Panc1 (cell line): ENCODE measurements around the gene PPP1R16B. TPM values are rescaled to one million over a fixed set of nuclear protein-coding genes. Genes with fewer than 3 reads are reported as not detected.
"Not testable (repeated sequence)": the region's sequence is repeated elsewhere in the genome, so short reads cannot be mapped to it uniquely, and the experiment has no call there.

Experiments used
- ATAC-seq: fragments of 200-7000 bp; cut with Tn5 transposase; 2 replicates; pipeline ENCODE4 v1.9.1; 2020; ENCODE audit warnings: mild to moderate bottlenecking, moderate library complexity
- BruUV-seq: library from RNA; stranded (reverse); fragments of 400-500 nt; replicated peaks from 2 replicates; lab custom pipeline; 2021; lab: Mats Ljungman, UMichigan
- CTCF ChIA-PET: fragments of 300-600 bp; sonication (Branson Sonifier 250); formaldehyde crosslinking; loops from one replicate; lab custom pipeline; 2022; ENCODE audit warnings: antibody characterized with exemption; lab: Charles Lee
- POLR2A ChIA-PET: fragments of 300-600 bp; sonication (Branson Sonifier 250); formaldehyde crosslinking; loops from one replicate; lab custom pipeline; 2022; ENCODE audit warnings: antibody characterized with exemption; lab: Charles Lee
- DNase-seq: peaks from one replicate; pipeline ENCODE4 v3.0.0-alpha.2; 2010; ENCODE audit warnings: low read depth, low spot score
- H3K27ac ChIP-seq: 2 replicates; pipeline ENCODE4 v1.5.1; 2011; ENCODE audit warnings: mild to moderate bottlenecking, low read length, inconsistent platforms
- H3K27me3 ChIP-seq: fragments of 200-500 bp; sonication (Bioruptor generic); 2 replicates; pipeline ENCODE4 v1.6.0; 2014; ENCODE audit warnings: low read length, inconsistent platforms; ENCODE audit not compliant: control insufficient read depth, insufficient read depth
- H3K36me3 ChIP-seq: fragments of 200-500 bp; sonication (Bioruptor generic); 2 replicates; pipeline ENCODE4 v1.5.1; 2014; ENCODE audit warnings: inconsistent platforms, mild to moderate bottlenecking, low read length, moderate library complexity; ENCODE audit not compliant: control insufficient read depth, insufficient read depth
- H3K4me1 ChIP-seq: 2 replicates; pipeline ENCODE4 v1.5.1; 2011; ENCODE audit warnings: inconsistent platforms, mild to moderate bottlenecking, low read length, moderate library complexity; ENCODE audit not compliant: control insufficient read depth, insufficient read depth
- H3K4me3 ChIP-seq, 2 experiments: 2 replicates each; pipeline ENCODE4 v1.5.1; 2011 to 2012; ENCODE audit warnings: low read depth in 2 of 2, low read length in 2 of 2, mild to moderate bottlenecking in 2 of 2, inconsistent platforms in 1 of 2, moderate library complexity in 1 of 2
- H3K9me3 ChIP-seq: fragments of 200-500 bp; sonication (Bioruptor generic); 2 replicates; pipeline ENCODE4 v1.5.1; 2014; ENCODE audit warnings: low read depth, mild to moderate bottlenecking, inconsistent platforms, low read length, moderate library complexity; ENCODE audit not compliant: control insufficient read depth, insufficient read depth
- POLR2AphosphoS5 ChIP-seq: IDR thresholded peaks from 2 replicates; pipeline ENCODE4 v1.6.1; 2012; ENCODE audit warnings: mild to moderate bottlenecking, low read depth, low read length, moderate library complexity
- REST ChIP-seq, 2 experiments: IDR thresholded peaks; 2 replicates each; pipeline ENCODE4 v1.6.1; 2011 to 2012; ENCODE audit warnings: low read depth in 2 of 2, control low read depth in 1 of 2, low read length in 1 of 2, mild to moderate bottlenecking in 1 of 2, moderate library complexity in 1 of 2; ENCODE audit not compliant: insufficient read depth in 1 of 2
- SIN3A ChIP-seq: IDR thresholded peaks from 2 replicates; pipeline ENCODE4 v1.6.1; 2012; ENCODE audit warnings: low read depth, mild to moderate bottlenecking, low read length, moderate library complexity, borderline replicate concordance; ENCODE audit not compliant: insufficient read depth
- TCF7L2 ChIP-seq: IDR thresholded peaks from 2 replicates; pipeline ENCODE4 v1.6.1; 2011; ENCODE audit warnings: mild to moderate bottlenecking, low read depth, low read length, inconsistent platforms
- in situ Hi-C: cut with HindIII; loops from 2 replicates; pipeline ENCODE4 v1.10.0; 2016; ENCODE audit warnings: low sequenced_read_pairs, low pct_unique_long_range_greater_than_20kb
- intact Hi-C: fragments of 100-400 bp; cut with micrococcal nuclease; formaldehyde crosslinking; loops from one replicate; pipeline ENCODE4 v1.10.0; 2022; ENCODE audit not compliant: unreplicated experiment
- total RNA-seq: library from RNA; stranded (reverse); gene quantifications from one replicate; pipeline ENCODE4 v1.2.1, GENCODE V29; 2021; ENCODE audit not compliant: unreplicated experiment
- TF ChIP-seq, protein P1 (sequence below): fragments of 450-650 bp; IDR thresholded peaks from 2 replicates; pipeline ENCODE4 v1.5.1; 2017; ENCODE audit warnings: mild to moderate bottlenecking

Gene PPP1R16B
- total RNA-seq, 1 experiment from 2014 or later: 0.92 TPM

- intact Hi-C loops: no loop called here
- no TSS peak for BruUV-seq
- peaks cover 20% of the 10 kb centered on the region for H3K27me3 ChIP-seq
- H3K9me3 ChIP-seq: no peaks in the 10 kb centered on the region
- CTCF ChIA-PET: no interaction called here
- no peak overlapping the region for H3K27ac ChIP-seq
- no peaks in the 10 kb centered on the region for H3K36me3 ChIP-seq
- H3K4me3 ChIP-seq: no peak overlapping the region
- in situ Hi-C loops: no loop called here
- no peaks in the 10 kb centered on the region for H3K4me1 ChIP-seq
- DNase-seq (no peak), ATAC-seq (no peak)
- POLR2A ChIA-PET: no interaction called here
- no peak for TF ChIP-seq SIN3A
- TF ChIP-seq TCF7L2: no peak
- no peak for TF ChIP-seq REST (IDR thresholded peaks at IDR 0.05; ENCODE audit: insufficient read depth in 1 of 2, low read depth in 2 of 2, low read length in 1 of 2)
- TF ChIP-seq POLR2AphosphoS5: no peak
Observed at GRCh38 chr20:38812709-38813573, 7.4 kb downstream of the PPP1R16B start.

DNA sequence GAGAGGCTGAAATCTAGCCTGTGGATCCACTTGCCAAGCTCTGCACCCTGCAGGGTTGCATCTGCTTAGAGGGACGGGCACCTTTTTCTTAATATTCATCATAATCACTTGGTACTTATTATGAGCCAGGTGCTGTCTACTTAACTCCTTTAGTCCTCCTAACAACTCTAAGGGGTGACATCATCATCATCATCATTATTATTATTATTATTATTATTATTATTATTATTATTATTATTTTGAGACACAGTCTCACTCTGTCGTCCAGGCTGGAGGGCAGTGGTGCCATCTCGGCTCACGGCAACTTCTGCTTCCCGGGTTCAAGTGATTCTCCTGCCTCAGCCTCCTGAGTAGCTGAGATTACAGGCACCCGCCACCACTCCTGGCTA, 8.1 kb downstream of the PPP1R16B start:
- POLR2A ChIA-PET, H3K27ac ChIP-seq, H3K4me3 ChIP-seq, CTCF ChIA-PET, ATAC-seq, H3K4me1 ChIP-seq, H3K36me3 ChIP-seq, H3K9me3 ChIP-seq, BruUV-seq, intact Hi-C loops, in situ Hi-C loops, DNase-seq: not testable (repeated sequence)
- peaks cover 18% of the 10 kb centered on the region for H3K27me3 ChIP-seq

- peaks cover 21% of the 10 kb centered on the region for H3K27me3 ChIP-seq
- intact Hi-C loops (no loop called here), in situ Hi-C loops (no loop called here)
- H3K4me1 ChIP-seq: no peaks in the 10 kb centered on the region
- no peak overlapping the region for H3K27ac ChIP-seq
- H3K9me3 ChIP-seq: no peaks in the 10 kb centered on the region
- no peak overlapping the region for H3K4me3 ChIP-seq
- ATAC-seq (no peak), DNase-seq (no peak)
- CTCF ChIA-PET: no interaction called here
- no peaks in the 10 kb centered on the region for H3K36me3 ChIP-seq
- POLR2A ChIA-PET: no interaction called here
- TF ChIP-seq REST (IDR thresholded peaks at IDR 0.05; ENCODE audit: insufficient read depth in 1 of 2, low read depth in 2 of 2, low read length in 1 of 2): no peak
- TF ChIP-seq TCF7L2: no peak
- no peak for TF ChIP-seq POLR2AphosphoS5
- TF ChIP-seq, protein P1, sequence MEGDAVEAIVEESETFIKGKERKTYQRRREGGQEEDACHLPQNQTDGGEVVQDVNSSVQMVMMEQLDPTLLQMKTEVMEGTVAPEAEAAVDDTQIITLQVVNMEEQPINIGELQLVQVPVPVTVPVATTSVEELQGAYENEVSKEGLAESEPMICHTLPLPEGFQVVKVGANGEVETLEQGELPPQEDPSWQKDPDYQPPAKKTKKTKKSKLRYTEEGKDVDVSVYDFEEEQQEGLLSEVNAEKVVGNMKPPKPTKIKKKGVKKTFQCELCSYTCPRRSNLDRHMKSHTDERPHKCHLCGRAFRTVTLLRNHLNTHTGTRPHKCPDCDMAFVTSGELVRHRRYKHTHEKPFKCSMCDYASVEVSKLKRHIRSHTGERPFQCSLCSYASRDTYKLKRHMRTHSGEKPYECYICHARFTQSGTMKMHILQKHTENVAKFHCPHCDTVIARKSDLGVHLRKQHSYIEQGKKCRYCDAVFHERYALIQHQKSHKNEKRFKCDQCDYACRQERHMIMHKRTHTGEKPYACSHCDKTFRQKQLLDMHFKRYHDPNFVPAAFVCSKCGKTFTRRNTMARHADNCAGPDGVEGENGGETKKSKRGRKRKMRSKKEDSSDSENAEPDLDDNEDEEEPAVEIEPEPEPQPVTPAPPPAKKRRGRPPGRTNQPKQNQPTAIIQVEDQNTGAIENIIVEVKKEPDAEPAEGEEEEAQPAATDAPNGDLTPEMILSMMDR: no peak
- TF ChIP-seq SIN3A: no peak
- no TSS peak for BruUV-seq
Observed at GRCh38 chr20:38815446-38815845, 9.9 kb downstream of the PPP1R16B start.
